HepG2 (cell line): Measurements from ENCODE around the gene ARHGAP9. TPM values are rescaled to one million over a fixed set of nuclear protein-coding genes. Genes with fewer than 3 reads are reported as not detected.

ENCODE experiments used
- FOSL2 ChIP-seq: sonication (generic); formaldehyde crosslinking; IDR thresholded peaks from 2 replicates; pipeline ENCODE4 v1.4.0; 2020; ENCODE audit warnings: missing genetic modification reagents
- MATR3 ChIP-seq: sonication (generic); formaldehyde crosslinking; IDR thresholded peaks from 2 replicates; pipeline ENCODE4 v1.4.0; 2020; ENCODE audit warnings: missing genetic modification reagents
- NONO ChIP-seq, 2 experiments: fragments of 450-650 bp in 1 of 2; sonication (generic) in 1 of 2; formaldehyde crosslinking in 1 of 2; IDR thresholded peaks in 1 of 2; conservative IDR thresholded peaks in 1 of 2; 2 replicates each; pipeline versions ENCODE4 v1.6.1 to v1.8.0; 2017 to 2022; ENCODE audit warnings: mild to moderate bottlenecking in 1 of 2, missing genetic modification reagents in 1 of 2, moderate library complexity in 1 of 2
- RBM22 ChIP-seq: fragments of 200-400 bp; formaldehyde crosslinking; optimal IDR thresholded peaks from 2 replicates; pipeline ENCODE3; 2017; ENCODE audit warnings: mild to moderate bottlenecking, low read length, moderate library complexity
- WIZ ChIP-seq: sonication (generic); formaldehyde crosslinking; IDR thresholded peaks from 2 replicates; pipeline ENCODE4 v1.5.1; 2020; ENCODE audit warnings: mild to moderate bottlenecking, missing genetic modification reagents
- polyA plus RNA-seq, 8 experiments: library from polyadenylated mRNA; depleted of rRNA in 3 of 8; stranded (reverse) in 7 of 8; unstranded in 1 of 8; fragments of >200 nt; fragmentation: Illumina TruSeq in 4 of 8; extraction: Trizol in 4 of 8; gene quantifications; 2 replicates each; pipeline versions ENCODE4 v1.2.1 to v1.2.3, GENCODE V29; 2011 to 2016; ENCODE audit warnings: low read depth in 4 of 8, missing spikeins in 1 of 8, mixed read lengths in 1 of 8; ENCODE audit not compliant: insufficient read depth in 1 of 8
- total RNA-seq, 5 experiments: library from RNA; depleted of rRNA; stranded (reverse); fragments of >200 nt; fragmentation: Illumina TruSeq; extraction: Trizol; gene quantifications; 2 replicates each; pipeline ENCODE4 v1.2.3, GENCODE V29; 2016; ENCODE audit warnings: low read depth in 1 of 5
- TF ChIP-seq, protein P1 (sequence below): sonication (generic); formaldehyde crosslinking; IDR thresholded peaks from 2 replicates; pipeline ENCODE4 v1.8.0; 2022; ENCODE audit warnings: mild to moderate bottlenecking, missing genetic modification reagents
- TF ChIP-seq, protein P2 (sequence below), 2 experiments: IDR thresholded peaks; 2 replicates each; pipeline ENCODE4 v1.6.1; 2011 to 2012; ENCODE audit warnings: low read length in 2 of 2, borderline replicate concordance in 1 of 2, low read depth in 1 of 2, mild to moderate bottlenecking in 1 of 2, moderate library complexity in 1 of 2

Gene ARHGAP9
- total and polyA plus RNA-seq, 2 of the 13 experiments (the other 11 are each of a cell fraction or from before 2014, with no cell fraction given) = 0.18 to 1.2 TPM

DNA sequence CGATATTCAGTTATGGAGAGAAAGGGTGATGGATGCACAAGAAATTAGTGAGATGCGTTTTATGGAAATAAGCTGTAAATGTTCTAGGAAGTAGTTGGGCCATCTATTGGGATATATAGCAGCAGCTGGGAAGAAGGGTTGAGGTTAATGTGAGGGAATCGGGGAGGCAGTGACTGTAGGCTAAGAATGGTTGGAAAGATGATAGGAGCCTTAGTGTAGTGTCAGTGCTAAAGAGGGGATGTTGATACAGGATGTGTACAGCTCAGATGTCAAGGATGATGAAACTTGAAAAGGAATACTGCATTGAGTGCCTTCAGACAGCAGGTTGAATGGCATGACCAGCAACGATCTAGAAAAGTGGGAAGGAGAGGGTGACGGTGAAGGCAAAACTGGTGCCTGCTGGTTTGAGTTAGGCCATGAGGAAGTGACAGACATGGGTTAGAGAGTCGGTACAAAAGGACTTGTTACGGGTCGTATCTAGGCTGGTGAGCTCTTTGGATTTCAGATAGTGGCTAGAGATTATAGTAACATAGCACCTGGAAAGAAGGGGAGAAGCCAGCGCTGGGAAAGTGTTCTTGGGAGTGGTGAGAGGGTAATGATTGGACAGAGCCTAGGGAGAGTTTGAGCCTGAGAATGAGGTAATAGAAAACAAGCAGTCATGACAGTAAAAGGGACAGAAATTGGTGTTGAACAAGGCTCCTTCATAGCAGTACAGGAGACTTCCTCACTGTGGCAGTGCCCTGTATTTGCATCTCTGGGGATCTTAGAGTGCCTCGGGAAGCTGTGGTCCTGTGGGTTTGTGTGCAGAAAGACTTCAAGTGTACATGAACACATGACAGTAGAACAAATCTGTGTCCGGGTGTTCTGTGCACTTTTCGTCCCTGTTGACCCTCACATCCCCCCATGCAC, 17.8 kb upstream of the ARHGAP9 start (continued):
- TF ChIP-seq, protein P1, sequence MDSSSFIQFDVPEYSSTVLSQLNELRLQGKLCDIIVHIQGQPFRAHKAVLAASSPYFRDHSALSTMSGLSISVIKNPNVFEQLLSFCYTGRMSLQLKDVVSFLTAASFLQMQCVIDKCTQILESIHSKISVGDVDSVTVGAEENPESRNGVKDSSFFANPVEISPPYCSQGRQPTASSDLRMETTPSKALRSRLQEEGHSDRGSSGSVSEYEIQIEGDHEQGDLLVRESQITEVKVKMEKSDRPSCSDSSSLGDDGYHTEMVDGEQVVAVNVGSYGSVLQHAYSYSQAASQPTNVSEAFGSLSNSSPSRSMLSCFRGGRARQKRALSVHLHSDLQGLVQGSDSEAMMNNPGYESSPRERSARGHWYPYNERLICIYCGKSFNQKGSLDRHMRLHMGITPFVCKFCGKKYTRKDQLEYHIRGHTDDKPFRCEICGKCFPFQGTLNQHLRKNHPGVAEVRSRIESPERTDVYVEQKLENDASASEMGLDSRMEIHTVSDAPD = no peak
- TF ChIP-seq RBM22 (peak; percentile 67), NONO (IDR thresholded peaks at IDR 0.05) (no peak), NONO (CRISPR knock-in tag; conservative IDR thresholded peaks at IDR 0.05) (no peak), WIZ (no peak), FOSL2 (CRISPR knock-in tag) (no peak), MATR3 (no peak)
- TF ChIP-seq, protein P2, sequence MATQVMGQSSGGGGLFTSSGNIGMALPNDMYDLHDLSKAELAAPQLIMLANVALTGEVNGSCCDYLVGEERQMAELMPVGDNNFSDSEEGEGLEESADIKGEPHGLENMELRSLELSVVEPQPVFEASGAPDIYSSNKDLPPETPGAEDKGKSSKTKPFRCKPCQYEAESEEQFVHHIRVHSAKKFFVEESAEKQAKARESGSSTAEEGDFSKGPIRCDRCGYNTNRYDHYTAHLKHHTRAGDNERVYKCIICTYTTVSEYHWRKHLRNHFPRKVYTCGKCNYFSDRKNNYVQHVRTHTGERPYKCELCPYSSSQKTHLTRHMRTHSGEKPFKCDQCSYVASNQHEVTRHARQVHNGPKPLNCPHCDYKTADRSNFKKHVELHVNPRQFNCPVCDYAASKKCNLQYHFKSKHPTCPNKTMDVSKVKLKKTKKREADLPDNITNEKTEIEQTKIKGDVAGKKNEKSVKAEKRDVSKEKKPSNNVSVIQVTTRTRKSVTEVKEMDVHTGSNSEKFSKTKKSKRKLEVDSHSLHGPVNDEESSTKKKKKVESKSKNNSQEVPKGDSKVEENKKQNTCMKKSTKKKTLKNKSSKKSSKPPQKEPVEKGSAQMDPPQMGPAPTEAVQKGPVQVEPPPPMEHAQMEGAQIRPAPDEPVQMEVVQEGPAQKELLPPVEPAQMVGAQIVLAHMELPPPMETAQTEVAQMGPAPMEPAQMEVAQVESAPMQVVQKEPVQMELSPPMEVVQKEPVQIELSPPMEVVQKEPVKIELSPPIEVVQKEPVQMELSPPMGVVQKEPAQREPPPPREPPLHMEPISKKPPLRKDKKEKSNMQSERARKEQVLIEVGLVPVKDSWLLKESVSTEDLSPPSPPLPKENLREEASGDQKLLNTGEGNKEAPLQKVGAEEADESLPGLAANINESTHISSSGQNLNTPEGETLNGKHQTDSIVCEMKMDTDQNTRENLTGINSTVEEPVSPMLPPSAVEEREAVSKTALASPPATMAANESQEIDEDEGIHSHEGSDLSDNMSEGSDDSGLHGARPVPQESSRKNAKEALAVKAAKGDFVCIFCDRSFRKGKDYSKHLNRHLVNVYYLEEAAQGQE (IDR thresholded peaks at IDR 0.05; ENCODE audit: borderline replicate concordance in 1 of 2, low read depth in 1 of 2, low read length in 2 of 2) = no peak
- TF ChIP-seq, all 625 proteins: peak for 4
